ENCODE data around the gene TSC22D3.
A peak's percentile ranks its signal among the peaks of the same experiment; 100 is the strongest.
"Not testable (repeated sequence)": the region's sequence is repeated elsewhere in the genome, so short reads cannot be mapped to it uniquely, and the experiment has no call there.

The TSC22D3 gene

GRCh38 chrX:107711521-107712181 is 63.9 kb downstream of the TSC22D3 start:
- DNase-seq, result no peak

- DNase-seq, result no peak
Measured at GRCh38 chrX:107710617-107711391, 64.8 kb downstream of the TSC22D3 start.

- peak in 1 of 2 experiments; percentile 9 for DNase-seq
Measured at GRCh38 chrX:107709266-107709806, 66.3 kb downstream of the TSC22D3 start.

DNA sequence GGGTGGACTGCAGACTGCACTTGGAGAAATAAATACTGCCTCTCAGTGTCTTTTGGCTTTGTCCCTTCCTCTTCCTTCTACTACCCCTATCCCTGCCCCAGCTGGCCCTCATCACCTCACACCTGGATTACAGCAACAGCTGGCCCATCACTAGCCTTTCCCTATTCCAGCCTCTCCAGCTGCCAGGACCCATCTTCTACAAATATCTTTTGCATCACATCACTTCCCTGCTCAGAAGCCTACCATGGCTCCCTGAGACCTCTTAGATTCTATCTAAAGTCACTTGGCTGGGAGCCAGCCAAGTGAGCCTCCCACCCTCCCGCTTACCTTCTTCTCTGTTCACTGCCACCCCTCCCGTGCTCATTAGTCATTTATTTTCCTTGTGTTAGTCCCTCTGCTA is 66.8 kb downstream of the TSC22D3 start:
- no peak for DNase-seq

DNA sequence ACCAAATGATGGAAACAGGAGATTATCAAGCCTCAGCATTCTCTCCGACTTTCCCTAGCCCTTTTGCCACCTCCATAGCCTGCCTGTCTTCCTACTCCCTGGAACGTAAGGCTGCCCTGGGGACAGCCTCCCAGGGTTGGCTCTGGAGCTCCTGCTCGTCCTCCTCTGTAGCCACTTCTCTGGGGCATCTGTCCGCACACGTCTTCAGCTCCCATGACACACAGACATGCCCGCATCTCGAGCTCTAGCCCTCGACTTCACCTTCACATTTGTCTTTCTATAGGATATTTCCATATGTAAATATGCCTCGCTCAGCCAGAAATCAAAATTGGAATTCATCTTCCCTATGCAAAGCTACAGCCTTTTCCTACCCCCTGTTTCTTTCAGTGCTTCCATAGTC is 67.7 kb downstream of the TSC22D3 start:
- DNase-seq, result no peak

- DNase-seq, result no peak
Measured at GRCh38 chrX:107706309-107706708, 69.3 kb downstream of the TSC22D3 start.

DNA sequence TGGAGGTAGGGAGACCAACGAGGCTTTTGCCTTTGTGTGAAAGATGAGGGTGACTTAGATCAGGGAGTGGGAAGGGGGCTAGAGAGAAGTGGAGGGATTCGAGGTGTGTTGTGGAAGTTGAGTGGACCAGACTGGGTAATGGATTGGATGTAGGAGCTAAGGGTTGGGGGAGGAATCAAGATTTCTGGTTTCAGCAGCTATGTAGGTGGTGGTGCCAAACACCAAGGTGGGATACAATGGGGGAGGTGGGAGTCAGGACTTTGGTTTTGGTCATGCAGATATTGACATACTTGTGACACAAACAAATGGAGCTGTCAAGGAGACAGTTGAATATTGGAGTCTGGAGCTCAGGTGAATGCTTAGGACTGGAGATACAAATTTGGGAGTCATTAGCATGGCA is 71.0 kb downstream of the TSC22D3 start:
- no peak for DNase-seq

- DNase-seq, result no peak
Measured at GRCh38 chrX:107704181-107704580, 71.4 kb downstream of the TSC22D3 start.

DNA sequence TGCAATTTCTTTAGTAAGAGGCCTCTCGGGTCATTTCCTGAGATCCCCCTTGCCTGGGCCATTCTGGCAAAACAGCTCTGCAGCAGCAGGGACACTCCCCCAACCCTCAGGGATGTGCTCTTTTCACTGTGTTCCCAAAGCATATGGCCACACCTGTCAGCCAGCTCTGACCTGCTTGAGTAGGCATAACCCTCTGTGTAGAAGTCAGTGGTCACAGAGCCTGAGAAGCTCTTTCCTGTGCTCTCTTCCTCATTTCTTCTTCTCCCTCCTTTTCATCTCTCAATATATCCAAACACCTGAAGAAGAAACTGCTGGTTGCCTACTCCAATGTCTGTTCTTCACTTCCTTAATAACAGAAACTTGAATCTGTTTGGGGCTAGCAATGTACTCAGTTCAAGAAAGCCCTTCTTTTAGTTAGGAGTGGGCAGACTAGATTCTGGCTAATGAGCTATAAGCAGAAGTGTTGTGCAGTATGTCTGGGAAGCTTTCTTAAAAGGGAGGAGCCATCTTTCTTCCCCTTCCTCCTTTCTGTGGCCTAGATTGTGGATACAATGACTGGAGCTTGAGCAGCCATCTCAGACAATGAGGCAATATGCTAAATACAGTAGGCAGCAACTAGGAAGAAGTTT is 74.0 kb downstream of the TSC22D3 start:
- peak in 1 of 2 experiments; percentile 9 for DNase-seq

DNA sequence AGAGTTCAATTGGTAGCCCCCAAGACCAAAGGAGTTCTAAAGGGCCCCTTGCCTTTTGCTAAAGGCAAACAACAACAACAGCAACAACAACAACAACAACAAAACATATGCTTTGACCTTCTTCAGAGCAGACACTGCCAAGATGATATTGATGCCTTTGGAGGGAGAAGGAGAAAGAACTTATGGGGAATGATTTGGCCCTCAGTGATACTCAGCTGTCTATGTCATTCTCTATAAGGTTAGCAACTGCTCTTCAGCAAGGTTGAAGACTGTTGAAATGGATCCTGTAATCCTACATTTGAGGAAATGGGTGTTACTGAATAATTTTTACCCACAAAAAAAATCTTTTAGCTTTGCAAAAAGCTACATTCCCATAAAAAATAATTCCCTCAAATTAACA is 74.8 kb downstream of the TSC22D3 start:
- no peak for DNase-seq

DNA sequence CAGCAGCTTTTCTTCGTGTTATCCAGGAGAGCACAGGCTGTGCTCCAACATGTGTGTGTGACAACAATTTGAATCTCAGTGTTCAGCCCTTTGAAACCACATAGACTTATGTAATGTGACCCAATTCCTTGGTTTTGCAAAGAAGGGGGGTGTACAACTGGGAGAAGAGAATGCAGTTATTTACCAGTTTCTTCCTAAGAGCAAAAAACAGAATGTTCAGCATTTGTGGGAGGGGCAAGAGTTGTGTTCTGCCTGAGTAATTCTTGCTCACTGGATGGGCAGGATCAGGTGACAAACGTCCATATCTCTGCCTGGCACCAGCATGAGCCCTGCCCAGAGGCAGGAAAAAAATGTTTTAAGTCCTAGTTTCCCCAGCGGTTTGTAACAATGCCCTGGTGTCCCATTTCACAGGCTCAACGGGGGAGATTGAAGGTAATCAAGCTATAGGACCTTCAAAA is 75.2 kb downstream of the TSC22D3 start:
- no peak for DNase-seq

DNA sequence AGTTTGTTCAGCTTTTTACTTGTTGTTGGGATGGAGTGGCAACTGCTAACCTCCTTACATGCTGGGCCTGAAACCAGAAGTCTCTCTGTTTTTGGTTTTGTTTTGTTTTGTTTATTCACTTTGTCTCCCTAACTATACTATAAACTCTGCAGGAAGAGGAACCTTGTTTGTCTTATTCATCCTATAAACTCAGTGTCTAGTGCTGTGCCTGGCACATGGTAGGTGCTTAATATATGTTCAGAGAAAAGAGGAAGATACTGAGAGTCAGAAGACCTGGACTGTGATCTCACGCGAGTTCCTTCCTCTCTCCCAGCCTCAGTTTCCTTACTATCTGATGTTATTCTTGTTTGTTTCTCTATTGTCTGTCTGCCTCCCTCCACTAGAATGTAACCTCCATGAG is 76.0 kb downstream of the TSC22D3 start:
- DNase-seq, result no peak

GRCh38 chrX:107691024-107691448 is 84.6 kb downstream of the TSC22D3 start:
- no peak for DNase-seq

DNA sequence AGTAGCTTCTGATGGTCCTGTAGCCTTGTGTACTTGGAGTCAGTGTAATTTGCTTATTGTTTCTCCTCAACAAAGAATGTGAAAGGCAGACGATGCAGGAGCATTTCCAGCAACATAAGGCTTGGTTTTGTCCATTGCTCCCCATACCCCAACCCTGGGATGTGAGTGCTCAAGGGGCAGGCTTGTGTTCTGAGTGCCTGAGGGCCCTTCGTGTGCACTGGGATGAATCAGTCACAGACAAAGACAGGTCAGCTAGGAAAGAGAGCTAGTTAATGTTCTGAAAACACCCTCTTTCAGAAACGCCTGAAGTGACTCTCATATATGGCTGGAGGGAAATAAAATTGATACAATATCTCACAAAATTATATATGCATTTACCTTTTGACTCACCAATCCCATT is 88.1 kb downstream of the TSC22D3 start:
- DNase-seq, result no peak

GRCh38 chrX:107686792-107687191 is 88.8 kb downstream of the TSC22D3 start:
- no peak for DNase-seq

GRCh38 chrX:107686026-107686425 is 89.6 kb downstream of the TSC22D3 start:
- DNase-seq, result no peak

DNA sequence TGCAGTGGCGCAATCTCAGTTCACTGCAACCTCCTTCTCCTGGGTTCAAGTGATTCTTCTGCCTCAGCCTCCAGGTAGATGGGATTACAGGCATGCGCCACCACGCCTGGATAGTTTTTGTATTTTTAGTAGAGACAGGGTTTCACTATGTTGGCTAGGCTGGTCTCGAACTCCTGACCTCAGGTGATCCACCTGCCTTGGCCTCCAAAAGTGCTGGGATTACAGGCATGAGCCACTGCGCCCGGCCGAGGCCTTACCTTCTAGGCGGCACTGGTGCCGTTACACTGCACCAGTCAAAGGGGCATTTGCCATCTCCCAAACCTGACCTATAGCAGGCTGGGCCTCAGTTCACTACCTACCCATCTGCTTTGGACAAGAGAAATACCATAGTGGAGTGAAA is 90.0 kb downstream of the TSC22D3 start:
- DNase-seq, result not testable (repeated sequence)

- DNase-seq, result no peak
Measured at GRCh38 chrX:107684956-107685385, 90.6 kb downstream of the TSC22D3 start.

GRCh38 chrX:107683931-107684330 is 91.7 kb downstream of the TSC22D3 start:
- no peak for DNase-seq

DNA sequence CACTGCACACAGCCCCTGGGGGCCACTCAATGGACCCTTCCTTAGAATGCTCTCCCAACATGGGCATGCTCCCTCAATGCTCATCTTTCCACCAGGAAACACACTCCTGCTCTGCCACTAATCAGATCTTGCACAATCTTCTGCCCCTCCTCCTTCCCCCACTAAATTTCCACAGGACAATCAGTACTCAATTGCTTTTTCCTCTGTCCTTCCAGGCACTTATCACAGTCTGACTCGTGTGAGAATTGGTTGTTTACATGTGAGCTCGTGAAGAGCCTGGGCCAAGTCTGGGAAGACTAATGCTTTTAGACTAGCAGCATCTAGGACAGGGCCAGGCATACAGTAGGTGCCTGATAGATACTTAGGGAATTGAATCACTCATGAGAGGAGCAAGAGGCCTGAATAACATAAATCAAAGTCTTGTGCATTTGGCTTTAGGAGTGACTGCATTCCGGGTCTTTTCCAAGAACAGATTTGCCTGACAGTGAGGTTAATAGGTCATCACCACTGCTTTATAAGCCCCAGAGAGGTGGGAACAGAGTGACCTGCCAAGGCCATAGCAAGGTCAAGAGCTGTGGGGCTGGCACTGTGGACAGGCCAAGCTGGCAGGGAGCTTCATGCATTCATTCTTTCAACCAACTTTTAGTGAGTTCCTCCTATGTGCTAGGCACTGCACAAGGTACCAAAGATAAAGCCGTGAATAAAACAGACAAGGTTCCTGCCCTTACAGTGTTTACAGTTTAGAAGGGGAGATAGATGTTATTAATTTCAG is 92.3 kb downstream of the TSC22D3 start:
- no peak for DNase-seq

DNA sequence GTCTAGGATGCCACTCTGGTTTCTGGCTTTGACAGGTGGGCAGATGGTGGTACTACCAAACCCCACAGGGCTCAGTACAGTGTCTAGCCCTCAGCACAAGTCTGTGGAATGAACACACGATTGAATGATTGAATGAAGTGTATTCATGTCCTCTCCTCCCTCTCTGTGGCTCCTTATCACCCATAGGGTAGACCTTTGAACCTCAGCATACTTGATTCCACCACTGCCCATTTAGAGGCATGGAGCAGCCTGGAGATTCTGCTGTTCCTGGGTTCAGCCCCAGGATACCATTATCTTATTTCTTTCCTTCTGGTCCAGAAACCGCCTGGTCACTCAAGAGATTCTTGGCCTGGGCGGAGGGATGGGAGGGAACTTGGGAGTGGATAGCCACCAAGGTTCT is 93.3 kb downstream of the TSC22D3 start:
- no peak for DNase-seq

DNA sequence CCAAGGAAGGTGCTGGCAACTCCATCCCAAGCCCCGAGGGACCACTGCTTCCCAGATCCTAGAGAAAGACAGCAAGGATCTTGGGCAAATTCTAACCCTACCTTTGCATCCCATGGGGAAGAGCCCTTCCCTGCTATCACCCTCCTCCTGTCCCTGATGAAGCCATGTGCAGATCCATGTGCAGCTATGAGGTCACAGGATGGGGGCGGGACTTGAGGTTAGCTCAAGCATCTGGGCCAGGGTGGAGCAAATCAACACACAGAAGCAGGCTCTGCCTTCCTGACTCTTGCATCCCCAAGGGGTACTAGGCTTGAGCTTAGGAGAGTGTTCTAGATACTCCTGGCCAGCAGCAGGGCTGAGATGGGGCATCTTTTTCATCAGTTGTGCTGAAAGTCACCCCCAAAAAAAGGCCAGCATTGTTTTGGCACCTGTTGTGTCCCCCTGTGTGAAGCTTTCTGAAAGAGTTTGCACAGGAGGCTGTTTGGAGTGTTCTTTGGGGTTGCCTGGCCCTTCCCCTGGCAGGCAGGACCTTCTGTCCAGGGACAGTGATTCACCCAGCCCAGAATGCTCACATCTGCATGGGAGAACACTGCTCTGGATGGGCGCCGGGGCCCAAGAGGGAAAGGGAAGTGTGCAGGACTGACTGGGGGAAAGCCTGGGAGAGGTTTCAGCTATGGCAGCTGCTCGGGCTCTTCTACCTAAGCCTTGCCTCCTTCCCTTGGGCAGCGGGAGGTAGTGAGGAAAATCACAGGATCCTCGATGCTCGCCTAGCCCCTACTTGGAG is 96.4 kb downstream of the TSC22D3 start:
- DNase-seq, result no peak

All from NCI-H524 (cell line).